B cell (primary cell): ENCODE measurements around the gene KLHL17.

Source experiments
- EZH2 ChIP-seq: IDR thresholded peaks from 2 replicates; pipeline ENCODE4 v1.6.1; 2012; ENCODE audit warnings: borderline replicate concordance, low read depth, mild to moderate bottlenecking, moderate library complexity, low read length; ENCODE audit not compliant: insufficient read depth, poor library complexity, severe bottlenecking
- TF ChIP-seq, protein P1 (sequence below): fragments of 200-600 bp; IDR thresholded peaks from one replicate; pipeline ENCODE4 v1.8.0; 2022; ENCODE audit warnings: antibody characterized with exemption, mild to moderate bottlenecking

- TF ChIP-seq, protein P1, sequence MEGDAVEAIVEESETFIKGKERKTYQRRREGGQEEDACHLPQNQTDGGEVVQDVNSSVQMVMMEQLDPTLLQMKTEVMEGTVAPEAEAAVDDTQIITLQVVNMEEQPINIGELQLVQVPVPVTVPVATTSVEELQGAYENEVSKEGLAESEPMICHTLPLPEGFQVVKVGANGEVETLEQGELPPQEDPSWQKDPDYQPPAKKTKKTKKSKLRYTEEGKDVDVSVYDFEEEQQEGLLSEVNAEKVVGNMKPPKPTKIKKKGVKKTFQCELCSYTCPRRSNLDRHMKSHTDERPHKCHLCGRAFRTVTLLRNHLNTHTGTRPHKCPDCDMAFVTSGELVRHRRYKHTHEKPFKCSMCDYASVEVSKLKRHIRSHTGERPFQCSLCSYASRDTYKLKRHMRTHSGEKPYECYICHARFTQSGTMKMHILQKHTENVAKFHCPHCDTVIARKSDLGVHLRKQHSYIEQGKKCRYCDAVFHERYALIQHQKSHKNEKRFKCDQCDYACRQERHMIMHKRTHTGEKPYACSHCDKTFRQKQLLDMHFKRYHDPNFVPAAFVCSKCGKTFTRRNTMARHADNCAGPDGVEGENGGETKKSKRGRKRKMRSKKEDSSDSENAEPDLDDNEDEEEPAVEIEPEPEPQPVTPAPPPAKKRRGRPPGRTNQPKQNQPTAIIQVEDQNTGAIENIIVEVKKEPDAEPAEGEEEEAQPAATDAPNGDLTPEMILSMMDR = no peak
- TF ChIP-seq EZH2 = no peak
Observed at GRCh38 chr1:927234-927633, 33.1 kb upstream of the KLHL17 start.
